Right lobe of liver (tissue), 4 donors: ENCODE measurements around the gene RASSF5.

Experiments
- CTCF ChIP-seq, 4 donors: fragments of 200-600 bp in 3 of 4; fragments of 450-650 bp in 1 of 4; IDR thresholded peaks; one replicate each; pipeline versions ENCODE4 v1.5.1 to v1.8.0; 2016 to 2022; ENCODE audit warnings: antibody characterized with exemption in 4 of 4, mild to moderate bottlenecking in 2 of 4
- POLR2A ChIP-seq: fragments of 450-650 bp; IDR thresholded peaks from one replicate; pipeline ENCODE4 v1.6.1; 2017; ENCODE audit warnings: antibody characterized with exemption, mild to moderate bottlenecking
- donor health status: DM: no; HTN: no; CAD: no.
- donor health status: DM: no; HTN: no; CAD: no.
- donor health status: DM: no; HTN: yes; CAD: no.

- TF ChIP-seq CTCF (IDR thresholded peaks at IDR 0.05) (no peak), POLR2A (no peak)
These were observed 14.1 kb upstream of the RASSF5 start for GRCh38 chr1:206493279-206493678.
